NCI-H1694 (cell line): ENCODE measurements around the gene MUC6.

Experiments used
- DNase-seq: peaks from one replicate; lab custom pipeline; 2025; lab: John Stamatoyannopoulos, UW

Gene MUC6

DNA sequence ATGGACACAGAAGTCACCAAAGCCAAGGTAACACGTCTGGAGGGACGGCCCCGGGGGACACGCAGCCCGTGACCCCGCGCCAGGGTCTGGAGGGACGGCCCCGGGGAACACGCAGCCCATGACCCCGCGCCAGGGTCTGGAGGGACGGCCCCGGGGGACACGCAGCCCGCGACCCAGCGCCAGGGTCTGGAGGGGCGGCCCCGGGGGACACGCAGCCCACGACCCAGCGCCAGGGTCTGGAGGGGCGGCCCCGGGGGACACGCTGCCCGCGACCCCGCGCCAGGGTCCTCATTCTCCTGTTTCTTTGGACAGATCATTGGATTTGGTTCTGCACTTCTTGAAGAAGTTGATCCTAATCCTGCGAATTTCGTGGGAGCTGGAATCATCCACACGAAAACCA, 27.1 kb downstream of the MUC6 start:
- DNase-seq = no peak

DNA sequence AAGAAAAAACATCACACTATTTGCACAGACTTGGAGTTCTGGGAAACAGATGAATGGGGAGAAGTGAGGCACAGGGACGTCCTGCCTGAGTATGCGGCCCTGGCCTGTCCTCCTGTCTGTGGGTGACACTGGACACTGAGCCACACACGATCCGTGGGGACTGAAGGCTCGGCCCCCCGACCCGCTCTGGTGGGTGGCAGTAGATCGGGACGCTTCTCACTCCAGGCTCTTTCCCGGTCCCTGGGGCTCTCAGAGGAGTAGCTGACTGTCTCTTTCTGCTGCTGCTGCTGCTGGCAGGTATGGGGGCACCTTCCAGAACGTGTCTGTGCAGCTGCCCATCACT, 27.7 kb downstream of the MUC6 start:
- no peak for DNase-seq

- DNase-seq = peak; percentile 26
Measured at GRCh38 chr11:1008001-1008802, 28.3 kb downstream of the MUC6 start.

DNA sequence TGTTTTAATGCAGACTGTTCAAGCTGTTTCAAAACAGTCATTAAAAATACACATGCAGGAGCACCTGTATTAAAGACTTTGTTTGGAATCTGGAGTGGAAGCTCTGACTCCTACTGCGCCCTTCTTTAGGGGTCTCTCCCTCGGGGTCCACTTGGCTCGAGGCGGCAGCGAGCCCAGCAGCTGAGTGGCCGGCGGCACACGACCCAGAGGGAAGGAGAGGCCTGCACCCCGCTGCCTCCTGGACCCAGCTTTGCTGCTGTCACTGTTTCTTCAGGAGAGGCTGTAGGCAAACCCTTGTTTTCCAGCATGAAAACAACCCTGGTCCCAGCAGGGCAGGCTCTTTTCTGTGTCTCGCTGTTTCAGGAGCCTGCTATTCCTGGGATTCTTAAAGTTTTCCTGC, 29.2 kb downstream of the MUC6 start:
- DNase-seq = no peak

DNA sequence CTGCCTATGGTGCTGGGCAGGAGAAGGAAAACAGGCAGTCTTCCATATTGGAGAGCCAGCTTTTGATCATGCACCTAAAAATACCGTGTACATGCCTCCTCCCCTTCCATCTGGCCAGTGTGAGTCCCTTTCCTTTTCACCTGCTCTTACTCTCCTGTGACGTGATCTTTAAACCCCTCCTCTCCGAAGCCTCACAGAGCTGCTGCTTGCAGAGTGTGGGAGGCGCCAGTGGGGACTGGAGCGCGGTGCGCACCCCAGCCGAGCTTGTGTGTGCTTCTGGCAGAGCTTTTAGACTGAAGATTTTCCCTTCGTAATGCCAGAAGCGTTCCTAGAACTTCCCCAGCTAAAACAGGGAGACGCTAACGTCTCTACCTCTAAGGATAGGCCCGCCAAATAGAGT, 29.8 kb downstream of the MUC6 start:
- DNase-seq = no peak

DNA sequence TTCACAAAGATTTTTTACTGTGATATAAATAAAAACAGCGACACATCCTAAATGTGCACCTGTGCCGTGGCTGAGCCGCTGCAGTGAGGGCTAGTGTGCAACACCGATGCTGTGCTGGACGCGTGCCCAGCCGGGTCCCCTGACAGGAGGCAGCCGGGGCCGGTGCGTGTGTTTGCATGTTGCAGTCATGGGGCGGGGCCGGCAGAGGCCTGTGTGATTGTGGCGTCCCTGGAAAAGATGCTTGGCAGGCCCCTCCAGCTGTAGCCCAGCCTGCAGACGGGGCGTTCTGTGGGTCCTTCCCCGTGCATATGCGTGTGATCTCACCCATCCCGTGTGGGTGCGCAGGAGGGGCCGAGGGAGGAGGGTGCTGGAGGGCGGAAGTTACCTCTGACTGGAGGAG, 30.6 kb downstream of the MUC6 start:
- peak; percentile 80 for DNase-seq

DNA sequence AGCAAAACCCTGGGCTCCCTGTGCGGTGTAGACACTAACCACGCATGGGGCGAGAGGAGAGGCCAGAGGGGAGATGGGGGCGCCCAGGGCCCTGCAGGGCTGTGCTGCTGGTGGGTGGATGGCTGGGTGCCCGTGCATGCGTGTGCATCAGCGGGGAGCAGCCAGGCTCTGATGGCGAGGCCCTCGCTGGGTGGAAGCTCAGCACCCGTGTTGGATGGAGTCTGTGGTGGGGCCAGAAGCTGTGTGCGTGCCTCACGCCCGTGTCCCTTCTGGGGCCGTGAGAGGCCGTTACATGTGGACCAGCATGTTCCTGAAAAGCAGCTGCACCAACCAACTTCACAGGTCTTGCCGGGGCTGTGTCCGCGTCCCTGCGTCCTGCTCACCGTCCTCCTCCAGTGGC, 33.4 kb downstream of the MUC6 start:
- no peak for DNase-seq

GRCh38 chr11:1002406-1002984, 34.0 kb downstream of the MUC6 start:
- no peak for DNase-seq

- DNase-seq = no peak
Measured at GRCh38 chr11:1001617-1002405, 34.7 kb downstream of the MUC6 start.

GRCh38 chr11:1000357-1001278, 35.9 kb downstream of the MUC6 start:
- no peak for DNase-seq

GRCh38 chr11:999009-999408, 37.5 kb downstream of the MUC6 start:
- DNase-seq = no peak

DNA sequence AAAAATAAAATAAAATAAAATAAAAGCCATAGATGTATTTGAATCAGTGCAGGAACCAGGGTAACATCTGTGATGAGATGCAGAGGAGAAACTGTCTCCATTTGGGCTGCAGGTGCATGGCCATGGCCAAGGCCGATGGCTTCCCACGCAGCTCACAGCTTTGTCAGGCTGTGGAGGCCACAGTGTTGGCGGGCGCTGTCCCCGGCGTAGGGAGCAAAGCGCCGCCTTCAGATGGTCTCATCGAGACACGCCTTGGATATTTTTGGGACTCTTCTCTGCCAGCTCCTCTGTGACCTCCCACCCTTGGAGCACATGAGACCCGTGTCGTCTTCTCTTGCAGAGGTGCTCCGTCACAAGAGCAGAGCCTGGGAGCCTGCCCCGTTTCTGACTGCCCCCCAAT, 38.6 kb downstream of the MUC6 start:
- DNase-seq = no peak

GRCh38 chr11:996681-997080, 39.8 kb downstream of the MUC6 start:
- DNase-seq = no peak

- peak; percentile 79 for DNase-seq
Measured at GRCh38 chr11:995752-996420, 40.6 kb downstream of the MUC6 start.

DNA sequence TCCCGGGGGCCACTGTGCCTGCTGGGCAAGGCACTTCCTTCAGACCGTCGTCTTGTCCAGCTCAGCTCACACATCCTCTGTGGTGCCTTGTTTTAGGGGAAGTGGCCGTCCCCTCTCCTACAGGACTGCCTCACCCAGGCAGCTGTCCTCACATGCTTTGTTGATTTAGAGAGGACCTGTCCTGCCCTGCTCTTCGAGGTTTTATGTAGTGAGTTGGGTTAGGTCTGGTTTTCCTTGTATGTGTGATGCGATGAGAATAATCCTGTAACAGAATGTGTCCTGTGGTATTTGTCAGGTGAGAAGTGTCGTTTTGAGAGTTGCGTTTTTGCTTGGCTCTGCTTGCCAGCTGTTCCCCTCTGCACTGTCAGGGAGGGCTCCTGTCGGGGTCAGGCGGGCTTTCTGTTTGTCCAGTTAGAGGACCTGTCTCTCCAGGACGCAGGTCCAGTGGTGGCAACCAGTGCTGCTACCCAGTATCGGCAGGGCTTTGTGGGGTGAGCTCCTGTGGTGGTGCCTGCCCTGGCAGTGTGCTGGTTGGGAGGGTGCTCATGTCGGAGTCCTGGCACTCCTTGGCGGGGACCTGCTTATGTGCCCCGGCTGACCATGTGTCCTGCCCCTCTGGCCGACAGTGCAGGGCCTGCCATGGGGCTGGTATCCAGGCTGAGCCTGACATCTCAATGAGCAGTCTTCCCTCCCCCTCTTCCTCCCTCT, 41.3 kb downstream of the MUC6 start:
- DNase-seq = no peak

- DNase-seq = no peak
Measured at GRCh38 chr11:993632-994167, 42.8 kb downstream of the MUC6 start.

DNA sequence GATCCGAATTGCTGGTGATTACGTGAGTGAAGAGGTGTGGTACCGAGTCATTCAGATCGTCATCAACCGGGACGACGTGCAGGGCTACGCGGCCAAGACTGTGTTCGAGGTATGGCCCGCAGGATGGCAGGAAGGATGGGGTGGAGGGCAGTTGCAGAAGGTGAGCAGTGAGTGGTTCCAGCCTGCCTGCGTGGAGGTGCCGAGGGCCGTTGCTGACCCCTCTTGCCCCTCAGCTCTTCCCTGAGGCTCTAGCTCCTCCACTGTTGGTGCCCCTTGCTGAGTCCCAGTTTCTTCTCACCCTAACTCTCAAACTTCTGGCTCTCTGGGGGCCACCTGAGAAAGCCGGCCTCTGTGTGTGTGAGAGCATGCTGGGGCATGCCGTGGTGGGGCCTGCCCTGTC, 43.9 kb downstream of the MUC6 start:
- DNase-seq = no peak

DNA sequence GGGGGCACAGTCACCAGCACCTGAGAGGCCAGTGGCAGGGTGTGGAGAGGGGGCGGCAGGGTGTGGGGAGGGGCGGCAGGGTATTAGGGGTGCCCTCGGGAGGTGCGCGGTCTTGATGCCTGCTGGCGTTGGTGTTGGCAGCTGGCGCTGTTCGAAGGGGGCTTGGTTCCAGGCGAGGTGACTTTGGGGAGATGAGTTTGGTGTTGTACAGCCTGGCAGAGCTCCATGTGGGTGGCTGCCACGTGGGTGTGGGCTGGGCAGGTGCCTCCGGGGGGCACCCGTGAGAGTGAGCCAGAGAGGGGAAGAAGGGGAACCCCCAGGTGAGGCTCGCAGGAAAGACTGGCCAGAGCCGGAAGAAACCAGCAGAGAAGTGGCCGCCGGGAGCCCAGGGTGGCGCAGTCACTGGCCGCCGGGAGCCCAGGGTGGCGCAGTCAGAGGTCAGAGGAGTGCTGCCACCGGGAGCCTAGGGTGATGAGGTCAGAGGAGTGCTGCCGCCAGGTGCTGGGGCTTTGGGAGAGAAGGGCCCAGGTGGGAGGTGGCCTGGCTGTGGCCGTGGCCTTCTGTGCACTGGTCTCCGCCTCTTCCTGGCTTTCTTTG, 44.7 kb downstream of the MUC6 start:
- DNase-seq = no peak

- DNase-seq = no peak
Measured at GRCh38 chr11:991034-991433, 45.5 kb downstream of the MUC6 start.

- DNase-seq = no peak
Measured at GRCh38 chr11:990101-990500, 46.4 kb downstream of the MUC6 start.
